ENCODE results near the gene SOCS7. TPM values are rescaled to one million over a fixed set of nuclear protein-coding genes. Genes with fewer than 3 reads are reported as not detected.

SOCS7 gene
- total RNA-seq, 1 donor from 2014 or later: 35.3 TPM

- no peaks in the 10 kb centered on the region for H3K27me3 Mint-ChIP-seq (ENCODE audit: low read depth)
- no peak for TF ChIP-seq CTCF (conservative IDR thresholded peaks at IDR 0.05)
- no peaks in the 10 kb centered on the region for H3K9me3 Mint-ChIP-seq
- DNase-seq (ENCODE audit: low read depth, low spot score): no peak
- peaks cover 50% of the 10 kb centered on the region for H3K4me1 Mint-ChIP-seq
- H3K27ac Mint-ChIP-seq (ENCODE audit: unreplicated experiment): no peak overlapping the region
- H3K36me3 Mint-ChIP-seq (ENCODE audit: low read depth): no peaks in the 10 kb centered on the region
- H3K4me3 Mint-ChIP-seq: no peak overlapping the region
Measured at GRCh38 chr17:38358586-38359513, 7.2 kb downstream of the SOCS7 start.

GRCh38 chr17:38361694-38362465, 10.2 kb downstream of the SOCS7 start:
- Mint-ChIP-seq H3K4me1 (peaks cover 27% of the 10 kb centered on the region), H3K27ac (ENCODE audit: unreplicated experiment) (no peak overlapping the region)
- no peak for DNase-seq (ENCODE audit: low read depth, low spot score)

GRCh38 chr17:38363016-38363415, 11.4 kb downstream of the SOCS7 start:
- Mint-ChIP-seq H3K36me3 (ENCODE audit: low read depth) (no peaks in the 10 kb centered on the region), H3K27me3 (ENCODE audit: low read depth) (no peaks in the 10 kb centered on the region)
- no peak for TF ChIP-seq CTCF (conservative IDR thresholded peaks at IDR 0.05)

More at GRCh38 chr17:38361694-38362465, 10.2 kb downstream of the SOCS7 start:
- Mint-ChIP-seq H3K4me3 (no peak overlapping the region), H3K27me3 (ENCODE audit: low read depth) (no peaks in the 10 kb centered on the region), H3K9me3 (no peaks in the 10 kb centered on the region), H3K36me3 (ENCODE audit: low read depth) (no peaks in the 10 kb centered on the region)
- no peak for TF ChIP-seq CTCF (conservative IDR thresholded peaks at IDR 0.05)

GRCh38 chr17:38364741-38365140, 13.1 kb downstream of the SOCS7 start:
- Mint-ChIP-seq H3K27ac (ENCODE audit: unreplicated experiment) (peak overlapping the region; percentile 36), H3K27me3 (ENCODE audit: low read depth) (no peaks in the 10 kb centered on the region), H3K4me1 (peaks cover 4% of the 10 kb centered on the region), H3K9me3 (no peaks in the 10 kb centered on the region), H3K36me3 (ENCODE audit: low read depth) (peaks cover 5% of the 10 kb centered on the region), H3K4me3 (no peak overlapping the region)
- no peak for TF ChIP-seq CTCF (conservative IDR thresholded peaks at IDR 0.05)
- no peak for DNase-seq (ENCODE audit: low read depth, low spot score)

More at GRCh38 chr17:38363016-38363415, 11.4 kb downstream of the SOCS7 start:
- no peaks in the 10 kb centered on the region for H3K9me3 Mint-ChIP-seq
- H3K4me3 Mint-ChIP-seq: no peak overlapping the region
- peaks cover 16% of the 10 kb centered on the region for H3K4me1 Mint-ChIP-seq
- no peak for DNase-seq (ENCODE audit: low read depth, low spot score)
- no peak overlapping the region for H3K27ac Mint-ChIP-seq (ENCODE audit: unreplicated experiment)

- H3K4me1 Mint-ChIP-seq: no peaks in the 10 kb centered on the region
- no peak overlapping the region for H3K4me3 Mint-ChIP-seq
- H3K36me3 Mint-ChIP-seq (ENCODE audit: low read depth): peaks cover 15% of the 10 kb centered on the region
- DNase-seq (ENCODE audit: low read depth, low spot score): no peak
- no peak for TF ChIP-seq CTCF (conservative IDR thresholded peaks at IDR 0.05)
- no peaks in the 10 kb centered on the region for H3K27me3 Mint-ChIP-seq (ENCODE audit: low read depth)
- no peak overlapping the region for H3K27ac Mint-ChIP-seq (ENCODE audit: unreplicated experiment)
- no peaks in the 10 kb centered on the region for H3K9me3 Mint-ChIP-seq
Measured at GRCh38 chr17:38369124-38369886, 17.7 kb downstream of the SOCS7 start.
